Esophagus mucosa (tissue), 1 donor: ENCODE measurements around the gene SLC17A1. TPM values are rescaled to one million over a fixed set of nuclear protein-coding genes. Genes with fewer than 3 reads are reported as not detected.

Experiments used
- ATAC-seq: fragments of 200-7000 bp; cut with Tn5 transposase; one replicate; pipeline ENCODE4 v1.9.1; 2020
- total RNA-seq: library from RNA; stranded (reverse); gene quantifications from one replicate; pipeline ENCODE4 v1.2.4, GENCODE V29; 2023
- donor health status: DM: yes; HTN: yes; CAD: no.

SLC17A1 gene
- total RNA-seq, 1 donor from 2014 or later: not detected

GRCh38 chr6:25832670-25833069, 818 bp upstream of the SLC17A1 start:
- no peak for ATAC-seq

GRCh38 chr6:25832307-25832662, 433 bp upstream of the SLC17A1 start:
- no peak for ATAC-seq

GRCh38 chr6:25830458-25830857, 1.4 kb downstream of the SLC17A1 start:
- no peak for ATAC-seq

DNA sequence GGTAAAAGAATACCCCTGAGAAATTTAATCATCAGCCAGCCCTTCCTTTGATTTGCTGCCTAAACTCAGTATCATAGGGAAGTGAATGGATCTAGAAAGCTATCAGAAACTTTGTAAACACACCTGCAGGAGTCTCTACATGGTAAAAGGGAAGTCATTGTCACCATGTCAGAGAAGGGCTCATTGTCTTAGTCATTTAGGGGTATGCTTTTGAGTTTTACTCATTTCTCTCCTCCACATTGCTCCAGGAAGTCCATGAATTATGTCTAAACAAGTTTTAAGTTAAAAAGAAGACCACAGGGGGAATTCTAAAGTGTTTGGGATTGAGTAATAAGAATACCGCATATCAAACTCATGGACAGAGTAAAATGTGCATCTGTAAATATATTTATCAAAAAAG, 2.5 kb downstream of the SLC17A1 start:
- ATAC-seq: no peak

- no peak for ATAC-seq
Measured at GRCh38 chr6:25821341-25821740, 10.5 kb downstream of the SLC17A1 start.

GRCh38 chr6:25816252-25816651, 15.6 kb downstream of the SLC17A1 start:
- no peak for ATAC-seq

DNA sequence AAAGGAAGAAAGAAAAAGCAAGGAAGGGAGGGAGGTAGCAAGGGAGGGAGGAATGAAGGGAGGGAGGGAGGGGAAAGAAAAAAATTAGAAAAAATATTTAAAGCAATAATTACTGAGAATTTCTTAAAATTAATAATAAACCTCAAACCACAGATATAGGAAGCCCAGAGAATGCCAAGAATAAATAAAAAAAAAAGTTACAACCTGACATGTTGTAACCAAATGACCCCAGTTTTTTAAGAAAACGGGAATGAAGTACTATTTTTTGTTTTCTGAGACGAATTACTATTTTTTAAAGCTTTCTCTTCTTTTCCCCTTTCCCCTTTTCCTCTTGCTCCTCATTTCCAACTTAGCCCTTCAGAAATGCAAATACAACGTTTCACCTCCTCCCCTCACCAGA, 16.7 kb downstream of the SLC17A1 start:
- ATAC-seq: no peak

- no peak for ATAC-seq
Measured at GRCh38 chr6:25804804-25805203, 27.0 kb downstream of the SLC17A1 start.

GRCh38 chr6:25801436-25801835, 30.4 kb downstream of the SLC17A1 start:
- ATAC-seq: no peak

DNA sequence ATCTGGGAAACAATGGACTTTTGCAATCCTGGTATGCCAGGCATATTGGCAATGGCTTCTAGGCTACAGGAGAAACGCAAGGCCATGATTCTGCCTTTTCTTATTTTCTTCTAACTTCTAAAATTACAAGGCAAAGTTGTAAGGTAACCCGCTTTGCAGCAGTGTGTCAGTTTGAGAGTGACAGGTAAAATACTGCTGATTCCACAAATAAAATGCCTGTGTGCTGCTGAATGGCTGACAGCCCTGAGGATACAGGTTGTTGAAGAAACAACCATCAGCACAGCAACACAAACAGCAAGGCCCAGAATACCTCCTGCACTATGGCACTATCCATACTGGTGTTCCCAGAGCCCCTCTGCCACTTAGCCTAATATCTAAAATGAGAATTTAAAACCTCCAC, 37.1 kb downstream of the SLC17A1 start:
- no peak for ATAC-seq

- no peak for ATAC-seq
Measured at GRCh38 chr6:25793970-25794369, 37.9 kb downstream of the SLC17A1 start.

- ATAC-seq: no peak
Measured at GRCh38 chr6:25792016-25792415, 39.8 kb downstream of the SLC17A1 start.

DNA sequence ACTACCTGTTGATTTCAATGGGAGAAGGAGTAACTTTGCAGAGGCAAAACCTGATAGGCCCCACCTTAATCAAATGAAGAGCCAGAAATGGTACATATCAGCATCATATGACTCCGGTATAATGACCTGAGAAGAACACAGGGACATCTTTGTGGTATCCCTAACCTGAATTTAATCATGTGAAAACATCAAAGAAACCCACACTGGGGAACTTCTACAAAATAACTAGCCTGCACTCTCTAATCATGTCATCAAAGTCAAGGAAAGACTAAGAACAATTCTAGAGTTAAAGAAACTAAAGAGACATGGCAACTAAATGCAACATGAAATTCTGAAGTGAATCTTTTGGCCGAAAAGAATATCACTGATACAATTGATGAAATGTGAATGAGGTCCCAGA, 42.4 kb downstream of the SLC17A1 start:
- no peak for ATAC-seq

DNA sequence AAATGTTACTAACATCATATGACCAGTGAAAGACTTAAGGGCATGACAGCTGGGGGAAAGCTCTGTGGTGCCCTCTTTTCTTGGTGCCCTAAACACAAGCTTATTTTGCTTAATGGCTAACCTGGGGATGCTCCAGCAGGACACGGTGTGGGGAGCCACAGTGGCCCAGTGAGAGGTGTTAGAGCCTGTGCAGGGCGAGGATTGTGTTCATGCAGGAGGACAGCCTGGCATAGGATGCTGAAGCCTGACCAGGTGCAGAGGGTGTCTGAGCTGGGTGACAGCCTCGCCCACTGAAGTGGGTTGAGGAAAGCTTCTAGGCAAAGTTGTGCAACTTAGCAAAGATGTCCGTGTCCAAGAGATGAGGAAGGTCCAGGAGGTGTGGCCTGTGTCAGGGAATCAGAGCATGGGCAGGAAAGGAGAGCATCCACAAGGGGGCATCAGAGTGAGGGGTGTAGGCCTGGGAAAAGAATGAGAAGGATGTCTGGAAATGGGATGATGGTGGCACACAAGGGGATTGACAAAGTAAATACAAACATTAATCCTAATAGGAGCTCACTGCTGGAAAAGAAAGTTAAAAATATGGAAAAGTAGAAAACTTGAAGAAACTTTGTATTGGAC, 43.4 kb downstream of the SLC17A1 start:
- peak; percentile 75 for ATAC-seq

DNA sequence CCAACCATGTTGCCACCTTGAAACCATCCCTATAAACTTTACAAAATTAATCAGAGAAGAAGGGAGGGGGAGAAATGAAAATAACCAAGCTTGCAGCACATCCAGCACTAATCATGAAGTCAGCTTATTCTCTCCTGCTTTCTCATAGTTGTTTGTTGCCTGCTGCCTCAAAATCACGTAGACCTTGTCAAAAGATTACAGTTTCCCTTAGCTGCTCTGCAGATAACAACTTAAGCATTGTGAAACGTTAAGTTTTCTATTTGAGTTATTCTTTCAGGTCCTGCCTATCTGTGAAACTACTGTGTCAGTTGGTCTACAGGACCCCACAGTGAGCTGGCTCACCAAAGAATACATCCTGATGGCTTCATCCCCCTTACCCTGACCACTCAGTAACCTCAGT, 44.4 kb downstream of the SLC17A1 start:
- ATAC-seq: no peak

- no peak for ATAC-seq
Measured at GRCh38 chr6:25781134-25781533, 50.7 kb downstream of the SLC17A1 start.

DNA sequence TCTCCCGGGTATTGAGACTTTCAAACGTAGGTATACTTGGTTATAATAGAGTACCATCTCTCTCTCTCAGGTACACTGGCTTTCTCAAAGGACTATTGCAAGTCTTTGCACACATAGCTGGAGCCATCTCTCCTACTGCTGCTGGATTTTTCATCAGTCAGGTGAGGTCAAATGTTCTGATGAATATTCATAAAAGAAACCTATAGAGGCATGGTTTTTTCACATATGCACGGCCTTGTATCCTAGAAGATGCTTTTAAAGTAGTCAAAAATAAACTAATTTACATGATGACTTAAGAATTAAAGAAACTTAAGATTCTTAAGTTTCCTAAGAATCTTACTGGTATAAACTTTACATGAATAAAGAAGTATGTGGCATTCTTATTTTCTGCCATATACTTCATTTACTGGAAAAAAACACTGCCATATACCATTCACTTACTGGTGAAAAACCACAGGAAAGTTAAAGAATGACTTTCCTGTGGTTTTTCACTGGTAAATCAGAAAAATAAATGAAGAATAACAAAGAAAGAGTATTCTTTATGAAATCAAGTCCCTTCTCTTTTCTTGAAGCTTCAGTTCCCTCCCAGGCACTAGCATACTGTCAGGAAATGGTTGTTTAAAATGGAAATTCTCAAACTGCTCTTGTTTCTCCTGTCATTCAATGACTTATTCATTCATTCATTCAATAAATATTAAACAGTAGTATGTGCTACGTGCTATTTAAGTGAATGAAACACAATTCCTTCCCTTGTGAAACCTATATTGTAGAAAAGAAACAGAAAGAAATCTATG, 53.8 kb downstream of the SLC17A1 start:
- no peak for ATAC-seq

DNA sequence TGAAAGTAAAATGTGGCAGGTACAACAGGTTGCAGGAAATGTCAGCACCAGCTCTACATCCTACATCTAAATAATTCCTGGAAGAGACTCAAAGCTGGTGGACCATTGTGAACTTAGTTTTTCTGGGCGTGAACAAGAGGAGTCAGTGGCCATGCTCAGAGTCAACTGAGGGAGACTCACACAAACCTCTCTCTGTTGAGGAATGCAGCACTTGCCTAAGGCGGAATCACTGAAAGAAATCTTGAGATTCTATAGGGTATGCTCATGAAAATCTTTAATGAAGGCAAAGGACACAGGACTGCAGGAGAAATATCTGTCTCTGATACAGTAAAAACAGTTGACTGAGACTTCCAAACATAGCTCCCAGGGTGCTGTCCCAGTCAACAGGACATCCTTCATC, 54.8 kb downstream of the SLC17A1 start:
- no peak for ATAC-seq

GRCh38 chr6:25774120-25774715, 57.6 kb downstream of the SLC17A1 start:
- no peak for ATAC-seq

- no peak for ATAC-seq
Measured at GRCh38 chr6:25769983-25770382, 61.9 kb downstream of the SLC17A1 start.

DNA sequence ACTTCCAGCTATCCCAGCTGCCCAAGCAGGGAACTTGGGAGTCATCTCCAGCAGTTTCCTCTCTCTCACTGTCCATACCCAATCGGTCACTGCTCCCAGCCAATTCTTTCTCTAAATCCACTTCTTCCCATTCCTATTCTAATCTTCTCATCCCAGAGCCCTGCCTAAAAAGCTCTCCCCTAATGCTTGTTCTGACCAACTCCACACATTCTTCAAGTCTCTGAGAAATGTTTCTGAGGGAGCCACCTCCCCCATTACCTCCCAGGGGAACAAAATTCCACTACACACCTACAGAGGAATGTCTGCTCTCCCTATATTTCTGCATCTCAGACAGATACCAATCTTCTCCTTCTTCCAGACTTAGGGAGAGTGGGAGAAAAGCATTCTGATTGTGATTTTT, 63.3 kb downstream of the SLC17A1 start:
- ATAC-seq: no peak

GRCh38 chr6:25764611-25765010, 67.2 kb downstream of the SLC17A1 start:
- no peak for ATAC-seq

DNA sequence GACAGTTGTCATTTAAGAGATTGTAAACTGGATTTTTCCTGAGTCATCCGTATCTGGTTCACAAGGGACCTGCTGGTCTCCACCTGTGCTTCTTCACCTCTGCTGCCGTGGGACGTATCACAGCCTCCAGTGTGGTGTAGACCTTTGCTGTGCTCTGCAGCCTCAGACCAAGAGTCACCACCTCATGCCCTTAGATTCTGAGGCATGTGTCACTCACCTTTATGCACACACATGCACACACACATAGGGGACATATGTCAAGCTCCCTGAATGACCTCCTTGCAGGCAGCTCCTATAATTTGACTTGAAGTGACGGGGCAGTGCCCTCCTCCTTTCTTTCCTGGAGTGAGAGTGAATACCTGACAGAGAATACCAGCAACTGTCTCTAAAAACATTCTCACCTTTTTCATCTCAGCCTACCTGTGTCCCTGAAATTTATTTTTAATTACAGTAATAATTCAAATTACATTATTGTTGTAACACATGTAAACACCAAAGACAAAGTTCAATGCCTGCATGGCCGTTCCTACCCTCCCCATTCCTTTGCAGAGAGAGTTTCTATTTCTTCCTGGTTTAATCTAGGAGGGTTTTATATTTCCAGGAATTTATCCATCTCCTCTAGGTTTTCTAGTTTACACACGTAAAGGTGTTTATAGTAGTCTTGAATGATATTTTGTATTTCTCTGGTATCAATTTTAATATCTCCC, 73.8 kb downstream of the SLC17A1 start:
- ATAC-seq: no peak
